HAP-1 (cell line): Measurements from ENCODE around the gene TESPA1.

Experiments used
- DNase-seq, 2 experiments: peaks; one replicate each; pipeline ENCODE4 v3.0.0-alpha.2; 2016 to 2020; ENCODE audit warnings: low spot score in 2 of 2
- H3K27me3 ChIP-seq: fragments of 250-450 bp; sonication (Bioruptor Pico); 2 replicates; pipeline ENCODE4 v1.5.1; 2020; ENCODE audit warnings: low read depth, mild to moderate bottlenecking, moderate library complexity
- H3K36me3 ChIP-seq: fragments of 250-450 bp; sonication (Bioruptor Pico); replicated peaks from 2 replicates; pipeline ENCODE4 v1.5.1; 2020; ENCODE audit warnings: mild to moderate bottlenecking
- H3K4me1 ChIP-seq: fragments of 250-450 bp; sonication (Bioruptor Pico); 2 replicates; pipeline ENCODE4 v1.5.1; 2020; ENCODE audit warnings: mild to moderate bottlenecking
- H3K4me3 ChIP-seq: fragments of 250-450 bp; sonication (Bioruptor Pico); 2 replicates; pipeline ENCODE4 v1.5.1; 2020; ENCODE audit warnings: mild to moderate bottlenecking, moderate library complexity
- H3K9me3 ChIP-seq: fragments of 250-450 bp; sonication (Bioruptor Pico); 2 replicates; pipeline ENCODE4 v1.5.1; 2020; ENCODE audit warnings: mild to moderate bottlenecking, moderate library complexity
- in situ Hi-C: fragments of 300-500 bp; cut with MboI; formaldehyde crosslinking; loops from 3 replicates; pipeline ENCODE4 v1.14.3; 2020; ENCODE audit warnings: low sequenced_read_pairs, inconsistent platforms, mixed read lengths

TESPA1 gene

GRCh38 chr12:54984658-54985376, at the start of gene TESPA1:
Gene TESPA1 (minus strand): TSS chr12:54984762. CDS start chr12:54974562, 10,200 bp downstream.
- H3K9me3 ChIP-seq, result no peaks in the 10 kb centered on the region
- no peak within 1 kb of the TSS for H3K4me3 ChIP-seq
- no peak for DNase-seq
- no peaks in the 10 kb centered on the region for H3K36me3 ChIP-seq
- no peaks in the 10 kb centered on the region for H3K4me1 ChIP-seq
- no peaks in the 10 kb centered on the region; the same call in none of the 2 replicates for H3K27me3 ChIP-seq
- in situ Hi-C loops, result loop anchor here (25.0 kb wide), 1 partner anchor 627 kb away; no protein-coding TSS in a partner anchor

- H3K4me3 ChIP-seq, result no peak overlapping the region
- H3K27me3 ChIP-seq, result peaks cover 6% of the 10 kb centered on the region
- DNase-seq, result no peak
- H3K4me1 ChIP-seq, result no peaks in the 10 kb centered on the region
- H3K9me3 ChIP-seq, result no peaks in the 10 kb centered on the region
- H3K36me3 ChIP-seq, result no peaks in the 10 kb centered on the region
- in situ Hi-C loops, result no loop called here
These were observed 49.7 kb upstream of the TESPA1 start for GRCh38 chr12:55034218-55034617.

- Histone ChIP-seq H3K4me1 (no peaks in the 10 kb centered on the region), H3K27me3 (peaks cover 4% of the 10 kb centered on the region; the same call in 1 of the 2 replicates), H3K4me3 (no peak overlapping the region), H3K9me3 (no peaks in the 10 kb centered on the region), H3K36me3 (no peaks in the 10 kb centered on the region)
- in situ Hi-C loops, result no loop called here
- DNase-seq, result no peak
These were observed 40.9 kb upstream of the TESPA1 start for GRCh38 chr12:55025508-55025907.

GRCh38 chr12:55024575-55024974, 40.0 kb upstream of the TESPA1 start:
- no peak for DNase-seq
- H3K4me3 ChIP-seq, result no peak overlapping the region
- no peaks in the 10 kb centered on the region for H3K36me3 ChIP-seq
- in situ Hi-C loops, result no loop called here
- no peaks in the 10 kb centered on the region for H3K9me3 ChIP-seq
- peaks cover 7% of the 10 kb centered on the region; the same call in 1 of the 2 replicates for H3K27me3 ChIP-seq
- H3K4me1 ChIP-seq, result no peaks in the 10 kb centered on the region

GRCh38 chr12:55019784-55020183, 35.2 kb upstream of the TESPA1 start, which contains the start of gene NEUROD4:
Gene NEUROD4 (plus strand): TSS chr12:55019974. CDS start chr12:55026440, 6,466 bp downstream.
- H3K27me3 ChIP-seq, result peaks cover 14% of the 10 kb centered on the region
- H3K36me3 ChIP-seq, result no peaks in the 10 kb centered on the region
- H3K4me3 ChIP-seq, result no peak within 1 kb of the TSS
- peak; percentile 14 to 62 for DNase-seq
- H3K9me3 ChIP-seq, result no peaks in the 10 kb centered on the region
- in situ Hi-C loops, result no loop called here
- H3K4me1 ChIP-seq, result no peaks in the 10 kb centered on the region

- DNase-seq, result no peak
- Histone ChIP-seq H3K27me3 (peaks cover 14% of the 10 kb centered on the region), H3K9me3 (no peaks in the 10 kb centered on the region), H3K36me3 (no peaks in the 10 kb centered on the region), H3K4me1 (no peaks in the 10 kb centered on the region), H3K4me3 (no peak overlapping the region)
- in situ Hi-C loops, result no loop called here
These were observed 32.9 kb upstream of the TESPA1 start for GRCh38 chr12:55017416-55017925.

- Histone ChIP-seq H3K9me3 (no peaks in the 10 kb centered on the region), H3K36me3 (no peaks in the 10 kb centered on the region), H3K4me3 (no peak overlapping the region), H3K27me3 (no peaks in the 10 kb centered on the region; the same call in 1 of the 2 replicates), H3K4me1 (no peaks in the 10 kb centered on the region)
- in situ Hi-C loops, result no loop called here
- no peak for DNase-seq
These were observed 24.5 kb upstream of the TESPA1 start for GRCh38 chr12:55008944-55009585.

GRCh38 chr12:55002355-55002754, 17.8 kb upstream of the TESPA1 start:
- Histone ChIP-seq H3K4me3 (no peak overlapping the region), H3K9me3 (no peaks in the 10 kb centered on the region), H3K36me3 (no peaks in the 10 kb centered on the region), H3K4me1 (peaks cover 2% of the 10 kb centered on the region; the same call in 1 of the 2 replicates), H3K27me3 (no peaks in the 10 kb centered on the region; the same call in 1 of the 2 replicates)
- in situ Hi-C loops, result no loop called here
- no peak for DNase-seq

GRCh38 chr12:55001198-55001868, 16.8 kb upstream of the TESPA1 start:
- Histone ChIP-seq H3K4me3 (no peak overlapping the region), H3K4me1 (peaks cover 2% of the 10 kb centered on the region; the same call in 1 of the 2 replicates), H3K9me3 (no peaks in the 10 kb centered on the region), H3K36me3 (no peaks in the 10 kb centered on the region), H3K27me3 (no peaks in the 10 kb centered on the region; the same call in 1 of the 2 replicates)
- in situ Hi-C loops, result no loop called here
- no peak for DNase-seq

- H3K4me3 ChIP-seq, result no peak overlapping the region
- H3K27me3 ChIP-seq, result no peaks in the 10 kb centered on the region; the same call in 1 of the 2 replicates
- H3K36me3 ChIP-seq, result no peaks in the 10 kb centered on the region
- H3K4me1 ChIP-seq, result peaks cover 2% of the 10 kb centered on the region; the same call in 1 of the 2 replicates
- no peaks in the 10 kb centered on the region for H3K9me3 ChIP-seq
- no peak for DNase-seq
- in situ Hi-C loops, result loop anchor here (10.0 to 25.0 kb wide), 2 partner anchors 146 to 613 kb away; no protein-coding TSS in a partner anchor
These were observed 14.5 kb upstream of the TESPA1 start for GRCh38 chr12:54998958-54999510.

- no peak overlapping the region for H3K4me3 ChIP-seq
- in situ Hi-C loops, result loop anchor here (10.0 to 25.0 kb wide), 2 partner anchors 147 to 614 kb away; no protein-coding TSS in a partner anchor
- peaks cover 2% of the 10 kb centered on the region; the same call in 1 of the 2 replicates for H3K4me1 ChIP-seq
- peak; percentile 5 to 19 for DNase-seq
- no peaks in the 10 kb centered on the region for H3K27me3 ChIP-seq
- no peaks in the 10 kb centered on the region for H3K36me3 ChIP-seq
- H3K9me3 ChIP-seq, result no peaks in the 10 kb centered on the region
These were observed 13.5 kb upstream of the TESPA1 start for GRCh38 chr12:54997929-54998522.

GRCh38 chr12:54996205-54996604, 11.6 kb upstream of the TESPA1 start:
- in situ Hi-C loops, result loop anchor here (10.0 to 25.0 kb wide), 2 partner anchors 149 to 616 kb away; no protein-coding TSS in a partner anchor
- Histone ChIP-seq H3K36me3 (no peaks in the 10 kb centered on the region), H3K9me3 (no peaks in the 10 kb centered on the region), H3K27me3 (no peaks in the 10 kb centered on the region), H3K4me1 (peaks cover 2% of the 10 kb centered on the region; the same call in 1 of the 2 replicates), H3K4me3 (no peak overlapping the region)
- no peak for DNase-seq
